Epithelial cell of esophagus (primary cell): ENCODE data around the gene ALK.

Experiments used
- DNase-seq: peaks from one replicate; pipeline ENCODE4 v3.0.0; 2010; ENCODE audit warnings: low read depth
- H3K4me3 ChIP-seq: 2 replicates; pipeline ENCODE4 v1.5.1; 2011; ENCODE audit warnings: mild to moderate bottlenecking, low read length, control low read depth
- CTCF ChIP-seq: IDR thresholded peaks from 2 replicates; pipeline ENCODE4 v1.5.1; 2011; ENCODE audit warnings: low read depth, mild to moderate bottlenecking, low read length, control low read depth, inconsistent platforms; ENCODE audit not compliant: insufficient read depth; ENCODE audit errors: missing control alignments

ALK gene

GRCh38 chr2:29281086-29281915, 640.1 kb downstream of the ALK start:
- DNase-seq, result peak; percentile 50
- TF ChIP-seq CTCF, result no peak
- no peak overlapping the region for H3K4me3 ChIP-seq

GRCh38 chr2:29278966-29279365, 642.4 kb downstream of the ALK start:
- no peak overlapping the region for H3K4me3 ChIP-seq
- no peak for DNase-seq
- no peak for TF ChIP-seq CTCF

- TF ChIP-seq CTCF, result no peak
- DNase-seq, result no peak
- no peak overlapping the region for H3K4me3 ChIP-seq
Measured at GRCh38 chr2:29276151-29276550, 645.2 kb downstream of the ALK start.

- DNase-seq, result no peak
- no peak overlapping the region for H3K4me3 ChIP-seq
- no peak for TF ChIP-seq CTCF
Measured at GRCh38 chr2:29275186-29275585, 646.2 kb downstream of the ALK start.

- peak; percentile 71 for DNase-seq
- no peak for TF ChIP-seq CTCF
- H3K4me3 ChIP-seq, result no peak overlapping the region
Measured at GRCh38 chr2:29273685-29274611, 647.4 kb downstream of the ALK start.

GRCh38 chr2:29273004-29273684, 648.2 kb downstream of the ALK start:
- TF ChIP-seq CTCF, result no peak
- no peak overlapping the region for H3K4me3 ChIP-seq
- DNase-seq, result peak; percentile 12
